ENCODE measurements around the gene SCCPDH.

SCCPDH gene

GRCh38 chr1:246753670-246754535 lies 29.7 kb downstream of the SCCPDH start:
- DNase-seq (ENCODE audit: low read depth) = no peak

- DNase-seq (ENCODE audit: low read depth) = no peak
Measured at GRCh38 chr1:246755419-246755818, 31.2 kb downstream of the SCCPDH start.

- no peak for DNase-seq (ENCODE audit: low read depth)
Measured at GRCh38 chr1:246760422-246761347, 36.5 kb downstream of the SCCPDH start.

GRCh38 chr1:246761396-246761795 lies 37.2 kb downstream of the SCCPDH start:
- no peak for DNase-seq (ENCODE audit: low read depth)

DNA sequence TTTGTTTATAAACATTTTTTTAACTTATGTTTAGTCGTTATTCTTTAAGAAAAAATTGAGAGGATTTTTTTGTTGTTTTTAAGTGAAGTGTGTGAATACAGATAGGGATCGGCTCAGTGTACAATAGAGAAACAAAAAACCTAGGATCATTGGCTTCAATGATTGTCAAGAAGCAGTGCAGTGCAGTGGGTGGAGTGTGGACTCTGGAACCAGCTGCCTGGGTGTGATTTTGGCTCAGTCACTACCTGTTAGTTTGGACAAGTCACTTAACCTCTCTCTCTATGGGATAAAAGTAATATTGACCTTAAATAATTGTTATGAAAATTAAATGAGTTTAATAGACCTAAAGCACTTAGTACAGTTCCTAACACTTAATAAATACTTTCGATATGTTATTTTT lies 41.3 kb downstream of the SCCPDH start:
- no peak for DNase-seq (ENCODE audit: low read depth)

- no peak for DNase-seq (ENCODE audit: low read depth)
Measured at GRCh38 chr1:246768403-246769020, 44.3 kb downstream of the SCCPDH start.

GRCh38 chr1:246769306-246769705 lies 45.1 kb downstream of the SCCPDH start:
- peak; percentile 96 for DNase-seq (ENCODE audit: low read depth)

GRCh38 chr1:246771366-246771765 lies 47.2 kb downstream of the SCCPDH start:
- DNase-seq (ENCODE audit: low read depth) = no peak

DNA sequence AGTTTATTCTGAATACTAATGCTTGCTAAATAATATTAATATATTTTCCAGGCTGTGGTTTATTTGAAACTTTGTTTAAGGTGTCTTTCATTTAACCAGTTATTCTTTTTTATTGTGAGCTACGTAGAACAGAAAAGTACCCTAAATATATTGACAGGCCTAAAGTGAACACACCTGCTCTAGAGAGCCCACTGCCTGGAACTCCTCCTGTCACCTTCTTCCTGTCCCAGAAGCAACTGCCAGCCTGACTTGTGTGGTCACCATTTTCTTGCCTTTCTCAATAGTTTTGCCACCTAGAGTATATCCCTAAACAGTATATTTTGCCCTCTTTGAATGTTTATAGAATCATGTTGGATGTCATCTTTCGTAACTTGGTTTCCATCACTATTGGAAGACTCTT lies 48.5 kb downstream of the SCCPDH start:
- no peak for DNase-seq (ENCODE audit: low read depth)

GRCh38 chr1:246773213-246773641 lies 49.0 kb downstream of the SCCPDH start:
- no peak for DNase-seq (ENCODE audit: low read depth)

GRCh38 chr1:246775531-246776385 lies 51.5 kb downstream of the SCCPDH start:
- DNase-seq (ENCODE audit: low read depth) = no peak

DNA sequence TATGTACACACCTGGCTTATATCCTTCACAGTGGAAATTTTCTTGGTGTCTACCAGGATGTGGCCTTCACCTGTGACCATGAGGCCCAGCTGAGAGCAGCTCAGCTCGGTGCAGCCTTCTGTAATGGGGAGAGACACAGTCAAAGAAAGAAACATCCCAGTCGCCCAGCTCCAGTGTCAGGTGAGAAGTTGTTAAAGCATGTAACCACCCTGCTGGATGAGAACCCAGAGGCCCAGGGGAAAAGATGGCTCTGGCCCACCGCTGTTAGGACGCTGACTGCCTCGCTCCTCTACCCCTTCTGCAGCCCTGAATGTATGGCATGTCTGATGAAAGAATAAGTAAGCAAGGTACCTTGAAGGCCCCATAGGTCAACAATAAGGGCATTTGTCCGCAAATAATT lies 52.7 kb downstream of the SCCPDH start:
- DNase-seq (ENCODE audit: low read depth) = no peak

GRCh38 chr1:246778663-246779062 lies 54.5 kb downstream of the SCCPDH start:
- no peak for DNase-seq (ENCODE audit: low read depth)

DNA sequence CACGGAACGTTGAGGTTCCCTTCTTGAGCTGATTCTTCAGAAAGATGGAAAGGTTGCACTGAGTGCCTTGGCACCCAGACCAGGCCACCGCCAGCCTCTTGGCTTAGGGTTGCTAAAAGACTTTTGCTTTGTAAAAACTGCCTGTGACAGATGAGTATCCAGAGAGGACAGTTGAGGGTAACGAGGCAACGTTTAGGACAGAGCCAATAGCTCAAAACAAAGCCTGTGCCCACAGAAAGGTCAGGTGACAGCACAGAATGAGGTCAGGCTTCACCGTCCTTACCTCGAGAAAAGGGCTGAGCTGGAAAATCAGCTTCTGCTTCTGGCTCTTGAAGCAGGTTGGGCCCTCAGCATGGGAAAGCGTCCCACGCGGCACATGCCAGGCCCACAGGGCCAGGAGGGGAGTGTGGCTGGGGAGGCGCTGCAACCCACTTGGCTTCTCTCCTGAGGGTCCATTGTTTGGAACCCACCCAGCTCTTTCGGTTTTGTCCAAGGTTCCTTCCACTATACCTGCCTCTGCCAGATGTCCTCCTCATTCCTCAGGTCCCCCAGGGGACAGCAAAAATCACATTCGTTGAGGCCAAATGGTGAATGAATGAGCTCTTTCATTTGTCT lies 55.5 kb downstream of the SCCPDH start:
- DNase-seq (ENCODE audit: low read depth) = no peak

- no peak for DNase-seq (ENCODE audit: low read depth)
Measured at GRCh38 chr1:246780264-246780663, 56.1 kb downstream of the SCCPDH start.

- DNase-seq (ENCODE audit: low read depth) = no peak
Measured at GRCh38 chr1:246781212-246781611, 57.0 kb downstream of the SCCPDH start.

GRCh38 chr1:246782120-246782900 lies 58.1 kb downstream of the SCCPDH start:
- peak; percentile 76 for DNase-seq (ENCODE audit: low read depth)

DNA sequence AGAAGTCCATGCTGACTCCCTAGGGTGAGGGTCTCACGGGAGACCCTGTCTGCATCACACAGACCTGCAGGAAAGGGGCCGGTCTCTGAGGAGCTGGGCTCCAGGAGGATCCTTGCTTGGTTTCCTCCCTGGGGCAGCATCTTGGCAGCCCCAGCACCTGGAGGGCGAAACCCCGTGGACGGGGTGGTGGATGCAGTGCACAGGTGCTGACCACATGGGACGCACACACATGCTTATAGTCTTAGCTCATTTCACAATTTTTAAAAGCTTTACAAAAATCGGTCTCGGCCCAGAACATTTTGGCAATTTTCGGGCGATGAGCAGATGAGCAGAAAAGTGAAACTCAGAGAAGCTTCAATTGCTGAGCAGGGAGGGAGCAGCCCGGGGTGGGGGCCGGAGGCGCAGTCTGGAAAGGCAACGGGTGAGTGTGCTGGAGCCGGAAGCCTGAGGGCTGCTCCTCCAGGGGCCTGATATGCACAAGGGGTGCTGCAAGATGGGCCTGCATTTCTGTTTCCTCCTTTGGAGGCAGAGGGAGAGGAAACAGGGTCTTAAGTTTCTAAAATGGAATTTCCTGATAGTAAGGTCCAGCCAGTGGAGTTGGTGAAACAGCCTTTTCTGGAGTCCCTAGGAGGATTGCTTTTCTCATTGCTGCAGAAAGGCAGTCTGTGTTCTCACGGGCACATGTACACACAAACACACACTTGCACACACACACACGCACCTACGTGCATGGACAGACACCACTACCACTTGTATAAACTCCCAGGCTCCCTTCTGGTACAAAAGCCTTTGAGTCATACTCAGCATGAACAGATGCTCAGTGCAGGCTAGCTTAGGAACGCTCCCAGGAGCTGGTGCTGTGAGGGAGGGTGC lies 60.6 kb downstream of the SCCPDH start:
- DNase-seq (ENCODE audit: low read depth) = no peak

DNA sequence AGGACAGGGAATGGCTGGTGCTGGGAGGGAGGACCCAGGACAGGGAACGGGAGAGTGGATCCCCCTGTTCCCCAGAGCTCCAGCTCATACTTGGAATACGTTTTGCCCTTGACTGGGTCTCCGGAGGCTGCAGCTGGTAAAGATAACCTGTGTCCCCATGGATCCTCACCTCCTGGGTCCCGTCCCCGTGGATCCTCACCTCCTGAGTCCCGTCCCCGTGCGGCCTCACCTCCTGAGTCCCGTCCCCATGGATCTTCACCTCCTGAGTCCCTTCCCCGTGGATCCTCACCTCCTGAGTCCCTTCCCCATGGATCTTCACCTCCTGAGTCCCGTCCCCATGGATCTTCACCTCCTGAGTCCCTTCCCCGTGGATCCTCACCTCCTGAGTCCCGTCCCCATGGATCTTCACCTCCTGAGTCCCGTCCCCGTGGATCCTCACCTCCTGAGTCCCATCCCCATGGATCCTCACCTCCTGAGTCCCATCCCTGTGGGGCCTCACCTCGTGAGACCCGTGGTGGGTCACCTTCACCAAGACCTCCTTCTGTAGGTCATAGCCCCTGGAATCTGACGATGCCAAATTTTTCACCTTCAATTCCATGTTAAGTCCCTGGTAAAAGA lies 61.4 kb downstream of the SCCPDH start:
- DNase-seq (ENCODE audit: low read depth) = no peak
